SKM-1 treated with dmso at 0.1 percent for 144 hours (cell line): Measurements from ENCODE around the gene HEXIM2.
A peak's percentile ranks its signal among the peaks of the same experiment; 100 is the strongest.

Source experiments
- DNase-seq: peaks from one replicate; lab custom pipeline; 2025; ENCODE audit not compliant: unreplicated experiment; lab: John Stamatoyannopoulos, UW

Gene HEXIM2

DNA sequence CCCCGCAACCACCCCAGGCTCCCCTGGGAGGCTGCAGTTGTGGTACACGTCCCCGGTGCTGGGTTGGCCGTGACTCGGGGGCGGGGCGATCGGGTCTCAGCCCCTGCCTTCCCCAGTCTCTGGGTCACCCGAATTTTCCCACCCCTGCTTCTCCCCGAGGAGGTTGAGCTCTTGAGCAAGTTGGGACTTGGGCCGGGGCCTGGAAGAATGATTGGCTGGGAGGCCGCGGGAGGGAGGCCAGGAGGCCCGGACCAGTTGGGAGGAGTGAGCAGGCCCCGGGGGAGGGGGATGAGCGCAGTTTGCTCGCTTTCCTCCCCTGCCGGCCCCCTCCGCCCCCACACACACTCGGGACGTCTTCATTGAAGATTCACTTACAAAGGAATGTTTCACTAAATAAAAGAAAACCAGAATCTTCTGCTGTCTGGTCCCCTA, 17.9 kb upstream of the HEXIM2 start:
- DNase-seq: no peak

- DNase-seq: no peak
Measured at GRCh38 chr17:45144199-45145034, 17.3 kb upstream of the HEXIM2 start.

- no peak for DNase-seq
Measured at GRCh38 chr17:45145035-45145389, 16.7 kb upstream of the HEXIM2 start.

DNA sequence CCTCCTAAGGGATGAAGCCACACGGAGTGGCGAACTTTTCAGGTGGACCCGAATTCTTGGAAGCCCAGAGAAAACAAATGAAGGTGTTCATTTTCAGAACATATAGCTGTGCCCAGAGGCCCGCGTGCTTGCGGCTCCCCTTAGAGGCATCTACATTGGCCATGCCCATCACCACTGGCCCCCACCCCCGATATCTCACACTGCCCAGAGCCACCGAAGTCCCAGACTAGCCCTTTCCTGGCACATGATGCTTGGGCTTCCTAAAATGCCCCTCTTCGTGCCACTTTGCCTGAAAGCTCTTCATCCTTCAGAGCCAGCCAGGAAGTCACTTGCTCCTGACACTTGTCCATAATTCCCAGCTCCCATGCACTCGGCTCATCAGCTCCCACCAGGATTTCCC, 15.5 kb upstream of the HEXIM2 start:
- no peak for DNase-seq

- no peak for DNase-seq
Measured at GRCh38 chr17:45146592-45146889, 15.1 kb upstream of the HEXIM2 start.

- peak; percentile 68 for DNase-seq
Measured at GRCh38 chr17:45146890-45147580, 14.6 kb upstream of the HEXIM2 start.

GRCh38 chr17:45147581-45148182, 14.0 kb upstream of the HEXIM2 start:
- peak; percentile 88 for DNase-seq

DNA sequence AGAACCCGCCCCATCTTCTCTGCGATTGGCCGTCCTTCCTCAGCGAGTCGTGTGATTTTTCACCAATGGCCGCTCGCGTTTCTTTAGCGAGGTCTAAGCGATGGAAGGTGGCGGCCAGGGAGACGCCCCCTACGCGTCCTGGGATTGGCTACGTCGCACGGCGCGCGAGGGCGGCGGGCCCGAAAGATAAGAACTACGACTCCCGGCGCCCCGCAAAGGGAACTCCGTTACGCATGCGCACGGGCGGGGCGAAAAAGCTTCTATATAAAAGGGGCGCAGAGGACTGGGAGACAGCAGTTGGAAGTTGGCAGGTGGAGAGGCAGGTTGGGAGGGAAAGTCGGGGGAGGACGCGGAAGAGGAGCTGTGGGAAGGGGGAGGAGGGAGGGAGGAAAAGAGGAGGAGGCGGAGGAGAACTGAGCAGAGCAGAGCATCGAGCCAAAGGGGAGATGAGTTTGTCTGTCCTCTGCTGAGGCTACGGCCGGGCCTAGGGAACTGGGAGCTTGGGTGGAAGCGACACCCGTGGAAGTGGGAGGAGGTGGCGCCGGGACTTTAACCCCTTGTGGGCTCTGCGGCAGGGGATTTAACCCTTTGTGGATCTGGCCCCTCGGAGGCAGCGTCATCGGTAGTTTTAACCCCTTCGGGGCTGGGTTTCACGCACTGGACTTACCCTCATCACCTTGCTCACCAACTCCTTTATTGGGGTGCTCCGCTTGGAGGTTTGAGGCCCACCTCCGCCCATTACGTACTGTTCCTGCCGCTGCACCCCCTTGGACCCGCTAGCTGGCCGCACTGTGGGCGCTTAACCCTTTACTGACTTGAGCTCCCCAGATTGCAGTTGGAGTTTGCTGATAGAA, 13.3 kb upstream of the HEXIM2 start, which contains the start of gene HEXIM1:
Gene HEXIM1, plus strand, starts transcription at position 293 of the 854 bp plus-strand sequence. CDS start 716 bp downstream, outside the sequence.
- peak; percentile 99 for DNase-seq

DNA sequence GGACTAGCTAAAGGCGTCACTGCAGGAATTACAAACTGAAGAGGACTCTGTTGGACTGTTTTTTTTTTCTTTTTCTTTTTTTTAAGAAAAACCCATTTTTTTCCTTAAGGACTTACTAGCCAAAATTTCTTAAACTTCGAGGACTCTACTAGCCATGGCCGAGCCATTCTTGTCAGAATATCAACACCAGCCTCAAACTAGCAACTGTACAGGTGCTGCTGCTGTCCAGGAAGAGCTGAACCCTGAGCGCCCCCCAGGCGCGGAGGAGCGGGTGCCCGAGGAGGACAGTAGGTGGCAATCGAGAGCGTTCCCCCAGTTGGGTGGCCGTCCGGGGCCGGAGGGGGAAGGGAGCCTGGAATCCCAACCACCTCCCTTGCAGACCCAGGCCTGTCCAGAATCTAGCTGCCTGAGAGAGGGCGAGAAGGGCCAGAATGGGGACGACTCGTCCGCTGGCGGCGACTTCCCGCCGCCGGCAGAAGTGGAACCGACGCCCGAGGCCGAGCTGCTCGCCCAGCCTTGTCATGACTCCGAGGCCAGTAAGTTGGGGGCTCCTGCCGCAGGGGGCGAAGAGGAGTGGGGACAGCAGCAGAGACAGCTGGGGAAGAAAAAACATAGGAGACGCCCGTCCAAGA, 12.5 kb upstream of the HEXIM2 start:
- DNase-seq: peak; percentile 67

DNA sequence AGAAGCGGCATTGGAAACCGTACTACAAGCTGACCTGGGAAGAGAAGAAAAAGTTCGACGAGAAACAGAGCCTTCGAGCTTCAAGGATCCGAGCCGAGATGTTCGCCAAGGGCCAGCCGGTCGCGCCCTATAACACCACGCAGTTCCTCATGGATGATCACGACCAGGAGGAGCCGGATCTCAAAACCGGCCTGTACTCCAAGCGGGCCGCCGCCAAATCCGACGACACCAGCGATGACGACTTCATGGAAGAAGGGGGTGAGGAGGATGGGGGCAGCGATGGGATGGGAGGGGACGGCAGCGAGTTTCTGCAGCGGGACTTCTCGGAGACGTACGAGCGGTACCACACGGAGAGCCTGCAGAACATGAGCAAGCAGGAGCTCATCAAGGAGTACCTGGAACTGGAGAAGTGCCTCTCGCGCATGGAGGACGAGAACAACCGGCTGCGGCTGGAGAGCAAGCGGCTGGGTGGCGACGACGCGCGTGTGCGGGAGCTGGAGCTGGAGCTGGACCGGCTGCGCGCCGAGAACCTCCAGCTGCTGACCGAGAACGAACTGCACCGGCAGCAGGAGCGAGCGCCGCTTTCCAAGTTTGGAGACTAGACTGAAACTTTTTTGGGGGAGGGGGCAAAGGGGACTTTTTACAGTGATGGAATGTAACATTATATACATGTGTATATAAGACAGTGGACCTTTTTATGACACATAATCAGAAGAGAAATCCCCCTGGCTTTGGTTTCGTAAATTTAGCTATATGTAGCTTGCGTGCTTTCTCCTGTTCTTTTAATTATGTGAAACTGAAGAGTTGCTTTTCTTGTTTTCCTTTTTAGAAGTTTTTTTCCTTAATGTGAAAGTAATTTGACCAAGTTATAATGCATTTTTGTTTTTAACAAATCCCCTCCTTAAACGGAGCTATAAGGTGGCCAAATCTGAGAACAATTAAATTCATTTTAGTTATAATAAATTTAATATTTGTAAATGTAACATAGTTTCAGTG, 11.7 kb upstream of the HEXIM2 start:
- DNase-seq: no peak

- DNase-seq: no peak
Measured at GRCh38 chr17:45150911-45151809, 10.5 kb upstream of the HEXIM2 start.

- DNase-seq: no peak
Measured at GRCh38 chr17:45155029-45155428, 6.6 kb upstream of the HEXIM2 start.

DNA sequence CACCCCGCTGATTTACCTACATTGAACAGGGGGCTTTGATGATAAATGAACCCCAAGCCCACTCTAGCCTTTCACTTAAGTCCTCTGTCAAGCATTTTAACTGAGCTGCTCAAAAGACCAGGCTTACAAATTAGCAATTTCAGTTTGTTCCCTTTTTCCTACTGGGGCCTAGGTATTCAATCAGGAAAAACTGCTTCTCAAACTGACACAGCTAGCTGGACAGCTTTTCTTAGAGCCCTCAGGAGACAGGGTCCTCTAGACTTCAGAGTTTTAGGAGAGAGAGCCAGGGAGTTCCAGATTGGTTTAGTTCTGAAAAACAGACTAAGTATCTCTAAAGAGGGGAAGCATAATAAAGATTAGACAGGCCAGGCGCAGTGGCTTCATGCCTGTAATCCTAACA, 6.2 kb upstream of the HEXIM2 start:
- no peak for DNase-seq

- no peak for DNase-seq
Measured at GRCh38 chr17:45156242-45156641, 5.4 kb upstream of the HEXIM2 start.

- no peak for DNase-seq
Measured at GRCh38 chr17:45160447-45161287, 1.0 kb upstream of the HEXIM2 start.

DNA sequence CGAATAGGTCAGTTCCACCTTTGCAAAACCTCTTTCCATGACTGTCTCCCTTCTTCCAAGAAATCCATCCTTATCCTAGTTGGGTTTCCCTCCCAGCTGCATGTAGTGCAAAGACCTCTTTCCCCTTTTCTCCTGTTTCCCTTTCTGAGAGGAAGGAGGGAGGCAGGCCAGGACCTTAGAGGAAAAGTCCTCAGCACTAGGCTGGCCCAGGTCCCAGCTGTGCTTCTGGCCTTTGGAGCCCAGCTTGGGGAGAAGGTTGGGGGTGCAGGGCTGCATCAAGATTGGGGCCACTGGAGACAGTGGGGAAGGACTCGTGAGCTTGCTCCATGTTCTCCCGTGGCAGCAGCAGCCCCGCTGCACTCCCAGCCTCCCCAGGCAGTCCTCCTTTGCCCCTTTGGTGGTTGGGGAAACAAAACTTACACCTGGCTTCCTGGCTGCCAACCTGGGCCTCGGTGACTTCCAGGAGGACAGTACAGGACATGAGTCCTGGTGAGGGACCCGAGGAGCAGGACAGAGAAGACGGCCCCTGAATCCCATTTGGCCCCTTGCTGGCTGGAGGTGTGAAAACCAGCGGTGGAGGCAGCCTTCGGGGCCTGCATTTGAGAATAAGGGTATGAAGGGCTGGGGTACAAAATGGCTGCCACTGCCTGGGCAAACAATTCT, 481 bp downstream of the HEXIM2 start:
- DNase-seq: no peak

- DNase-seq: no peak
Measured at GRCh38 chr17:45164734-45165269, 3.1 kb downstream of the HEXIM2 start.
